Stromal cell of bone marrow (primary cell): Measurements from ENCODE around the gene RITA1.

ENCODE experiments used
- DNase-seq: peaks from one replicate; pipeline ENCODE4 v3.0.0-alpha.2; 2012; ENCODE audit warnings: low read depth

The RITA1 gene

GRCh38 chr12:113179023-113179422, 6.5 kb upstream of the RITA1 start:
- no peak for DNase-seq

GRCh38 chr12:113180333-113180732, 5.2 kb upstream of the RITA1 start:
- no peak for DNase-seq

- DNase-seq, result no peak
Measured at GRCh38 chr12:113181975-113182374, 3.5 kb upstream of the RITA1 start.

- no peak for DNase-seq
Measured at GRCh38 chr12:113183030-113183589, 2.4 kb upstream of the RITA1 start.

- no peak for DNase-seq
Measured at GRCh38 chr12:113184098-113184899, 1.2 kb upstream of the RITA1 start.

- DNase-seq, result peak; percentile 84
Measured at GRCh38 chr12:113184900-113185179, 681 bp upstream of the RITA1 start.

- DNase-seq, result no peak
Measured at GRCh38 chr12:113186033-113186365, 478 bp downstream of the RITA1 start.

- no peak for DNase-seq
Measured at GRCh38 chr12:113186666-113187325, 1.3 kb downstream of the RITA1 start.

- no peak for DNase-seq
Measured at GRCh38 chr12:113189361-113189760, 3.8 kb downstream of the RITA1 start.

GRCh38 chr12:113190761-113191160, 5.2 kb downstream of the RITA1 start:
- DNase-seq, result no peak

- no peak for DNase-seq
Measured at GRCh38 chr12:113191227-113191626, 5.7 kb downstream of the RITA1 start.

GRCh38 chr12:113194971-113195391, 9.5 kb downstream of the RITA1 start:
- no peak for DNase-seq

- no peak for DNase-seq
Measured at GRCh38 chr12:113195598-113195997, 10.1 kb downstream of the RITA1 start.

- DNase-seq, result no peak
Measured at GRCh38 chr12:113196582-113196981, 11.1 kb downstream of the RITA1 start.

GRCh38 chr12:113196990-113197389, 11.5 kb downstream of the RITA1 start:
- peak; percentile 74 for DNase-seq

GRCh38 chr12:113197518-113198077, 12.1 kb downstream of the RITA1 start:
- DNase-seq, result no peak

GRCh38 chr12:113198296-113198695, 12.8 kb downstream of the RITA1 start:
- DNase-seq, result no peak

- no peak for DNase-seq
Measured at GRCh38 chr12:113200021-113200797, 14.7 kb downstream of the RITA1 start.

GRCh38 chr12:113201187-113202177, 16.0 kb downstream of the RITA1 start:
- DNase-seq, result no peak

- DNase-seq, result no peak
Measured at GRCh38 chr12:113202300-113203075, 17.0 kb downstream of the RITA1 start.
